Fibroblast of lung (primary cell): Measurements from ENCODE around the gene TSHZ1.

Source experiments
- EZH2 ChIP-seq: IDR thresholded peaks from 2 replicates; pipeline ENCODE4 v1.5.1; 2012; ENCODE audit warnings: low read length, control low read depth, mild to moderate bottlenecking; ENCODE audit errors: missing control alignments
- TF ChIP-seq, protein P1 (sequence below), 2 donors: IDR thresholded peaks in 1 of 2; conservative IDR thresholded peaks in 1 of 2; 1 replicate in 1 of 2; 2 replicates in 1 of 2; pipeline ENCODE4 v1.5.1; 2011 to 2012; ENCODE audit warnings: low read length in 2 of 2, control low read depth in 1 of 2, inconsistent platforms in 1 of 2, low read depth in 1 of 2, mild to moderate bottlenecking in 1 of 2

DNA sequence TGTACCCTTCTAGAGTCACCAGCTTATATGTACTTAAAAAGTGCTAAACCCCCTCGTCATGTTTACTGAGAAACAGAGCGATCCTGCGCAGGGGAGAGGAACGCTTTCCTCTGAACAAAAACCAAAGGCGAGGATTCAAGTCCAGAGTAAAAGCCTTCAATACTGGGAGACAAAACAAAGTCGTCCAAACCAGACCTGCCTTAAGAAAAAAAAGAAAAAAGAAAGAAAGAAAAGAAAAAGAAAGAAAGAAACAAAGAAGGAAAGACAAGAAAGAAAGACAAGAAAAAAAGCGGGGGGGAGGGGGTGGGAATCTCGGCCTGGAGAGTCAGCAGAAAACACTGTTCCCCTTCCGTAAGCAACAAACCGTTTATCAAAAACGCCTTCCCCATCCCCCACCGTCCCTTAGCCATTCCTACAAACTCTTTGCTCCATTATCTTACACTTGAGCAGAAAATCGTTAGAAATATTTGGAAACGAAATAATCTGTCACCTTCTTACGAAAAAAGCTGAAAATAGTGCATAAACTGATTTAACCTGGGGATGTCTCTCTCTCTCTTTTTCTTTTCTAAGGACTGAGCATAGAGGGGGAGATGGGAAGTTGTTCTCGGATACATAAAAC is 5.0 kb upstream of the TSHZ1 start:
- TF ChIP-seq, protein P1, sequence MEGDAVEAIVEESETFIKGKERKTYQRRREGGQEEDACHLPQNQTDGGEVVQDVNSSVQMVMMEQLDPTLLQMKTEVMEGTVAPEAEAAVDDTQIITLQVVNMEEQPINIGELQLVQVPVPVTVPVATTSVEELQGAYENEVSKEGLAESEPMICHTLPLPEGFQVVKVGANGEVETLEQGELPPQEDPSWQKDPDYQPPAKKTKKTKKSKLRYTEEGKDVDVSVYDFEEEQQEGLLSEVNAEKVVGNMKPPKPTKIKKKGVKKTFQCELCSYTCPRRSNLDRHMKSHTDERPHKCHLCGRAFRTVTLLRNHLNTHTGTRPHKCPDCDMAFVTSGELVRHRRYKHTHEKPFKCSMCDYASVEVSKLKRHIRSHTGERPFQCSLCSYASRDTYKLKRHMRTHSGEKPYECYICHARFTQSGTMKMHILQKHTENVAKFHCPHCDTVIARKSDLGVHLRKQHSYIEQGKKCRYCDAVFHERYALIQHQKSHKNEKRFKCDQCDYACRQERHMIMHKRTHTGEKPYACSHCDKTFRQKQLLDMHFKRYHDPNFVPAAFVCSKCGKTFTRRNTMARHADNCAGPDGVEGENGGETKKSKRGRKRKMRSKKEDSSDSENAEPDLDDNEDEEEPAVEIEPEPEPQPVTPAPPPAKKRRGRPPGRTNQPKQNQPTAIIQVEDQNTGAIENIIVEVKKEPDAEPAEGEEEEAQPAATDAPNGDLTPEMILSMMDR (conservative IDR thresholded peaks at IDR 0.05 in 1 of 2, IDR thresholded peaks at IDR 0.05 in 1 of 2; ENCODE audit: low read depth in 1 of 2, low read length in 2 of 2): no peak
- no peak for TF ChIP-seq EZH2
